Measurements from ENCODE around the gene ALG2.

GRCh38 chr9:99183616-99184015 lies 38.1 kb downstream of the ALG2 start:
- TF ChIP-seq YY1 (tag by site-specific recombination; IDR thresholded peaks at IDR 0.05), result no peak
- no peak for TF ChIP-seq ZBTB8A (tag by site-specific recombination; IDR thresholded peaks at IDR 0.05)
- TF ChIP-seq CTCF (tag by site-specific recombination; IDR thresholded peaks at IDR 0.05), result no peak
- no peak for TF ChIP-seq ZNF521 (tag by site-specific recombination; IDR thresholded peaks at IDR 0.05)
- TF ChIP-seq ZNF274 (IDR thresholded peaks at IDR 0.05; ENCODE audit: low read length), result no peak
- no peak for TF ChIP-seq ZNF274 (tag by site-specific recombination; IDR thresholded peaks at IDR 0.05; ENCODE audit: borderline replicate concordance)
- no peak for TF ChIP-seq TSHZ1 (tag by site-specific recombination; IDR thresholded peaks at IDR 0.05; ENCODE audit: borderline replicate concordance)
- TF ChIP-seq ZBTB11 (tag by site-specific recombination; conservative IDR thresholded peaks at IDR 0.05; ENCODE audit: low read depth), result no peak
- no peak for TF ChIP-seq ZNF146 (tag by site-specific recombination; IDR thresholded peaks at IDR 0.05)
- no peak for TF ChIP-seq ZNF10 (tag by site-specific recombination; IDR thresholded peaks at IDR 0.05)
- no peak for TF ChIP-seq REST (tag by site-specific recombination; IDR thresholded peaks at IDR 0.05)
- no peak for TF ChIP-seq ATF2 (tag by site-specific recombination; IDR thresholded peaks at IDR 0.05; ENCODE audit: low read depth)
- no peak for TF ChIP-seq ZNF302 (tag by site-specific recombination; IDR thresholded peaks at IDR 0.05; ENCODE audit: low read depth)
